HEK293T (cell line): Measurements from ENCODE around the gene SYNJ1.

Experiments used
- PKNOX1 ChIP-seq: fragments of 450-650 bp; IDR thresholded peaks from 2 replicates; pipeline ENCODE4 v1.6.1; 2016
- TARDBP ChIP-seq: fragments of 450-650 bp; IDR thresholded peaks from 2 replicates; pipeline ENCODE4 v1.6.1; 2016

- TF ChIP-seq PKNOX1 (no peak), TARDBP (no peak)
Measured at GRCh38 chr21:32690085-32690484, 37.7 kb downstream of the SYNJ1 start.
